Mucosa of stomach (tissue), 1 donor: ENCODE results near the gene DIS3L2.

Source experiments
- H3K27me3 ChIP-seq: one replicate; pipeline ENCODE4 v1.7.0; 2013; ENCODE audit warnings: mild to moderate bottlenecking, low read length; ENCODE audit not compliant: control insufficient read depth, insufficient read depth
- H3K36me3 ChIP-seq: one replicate; pipeline ENCODE4 v1.7.0; 2013; ENCODE audit warnings: low read length; ENCODE audit not compliant: control insufficient read depth, insufficient read depth
- H3K4me1 ChIP-seq: one replicate; pipeline ENCODE4 v1.7.0; 2013; ENCODE audit warnings: mild to moderate bottlenecking, low read length; ENCODE audit not compliant: control insufficient read depth, insufficient read depth
- H3K4me3 ChIP-seq: one replicate; pipeline ENCODE4 v1.7.0; 2013; ENCODE audit warnings: low read length
- H3K9ac ChIP-seq: one replicate; pipeline ENCODE4 v1.7.0; 2013; ENCODE audit warnings: mild to moderate bottlenecking, low read length, moderate library complexity
- H3K9me3 ChIP-seq: one replicate; pipeline ENCODE4 v1.7.0; 2013; ENCODE audit warnings: mild to moderate bottlenecking, low read length, moderate library complexity; ENCODE audit not compliant: control insufficient read depth
- donor health status: Pancreatic carcinoma.

Gene DIS3L2

GRCh38 chr2:232386490-232386739 is 424.9 kb downstream of the DIS3L2 start:
- peaks cover 21% of the 10 kb centered on the region for H3K4me1 ChIP-seq
- H3K9ac ChIP-seq = no peak overlapping the region
- no peaks in the 10 kb centered on the region for H3K9me3 ChIP-seq
- H3K36me3 ChIP-seq = no peaks in the 10 kb centered on the region
- no peak overlapping the region for H3K4me3 ChIP-seq
- H3K27me3 ChIP-seq = peaks cover 74% of the 10 kb centered on the region
